Ishikawa (cell line): ENCODE data around the gene GAS6.

Experiments
- EP300 ChIP-seq: IDR thresholded peaks from 2 replicates; pipeline ENCODE4 v1.6.1; 2012; ENCODE audit warnings: borderline replicate concordance
- RAD21 ChIP-seq: IDR thresholded peaks from 2 replicates; pipeline ENCODE4 v1.6.1; 2012; ENCODE audit warnings: low read depth
- TEAD4 ChIP-seq: IDR thresholded peaks from 2 replicates; pipeline ENCODE4 v1.6.1; 2012
- USF1 ChIP-seq: IDR thresholded peaks from 2 replicates; pipeline ENCODE4 v1.6.1; 2012

- TF ChIP-seq RAD21 (no peak), USF1 (no peak), TEAD4 (no peak), EP300 (no peak)
Measured at GRCh38 chr13:113802761-113803160, 61.1 kb downstream of the GAS6 start.
